ENCODE data around the gene KIF18B.

DNA sequence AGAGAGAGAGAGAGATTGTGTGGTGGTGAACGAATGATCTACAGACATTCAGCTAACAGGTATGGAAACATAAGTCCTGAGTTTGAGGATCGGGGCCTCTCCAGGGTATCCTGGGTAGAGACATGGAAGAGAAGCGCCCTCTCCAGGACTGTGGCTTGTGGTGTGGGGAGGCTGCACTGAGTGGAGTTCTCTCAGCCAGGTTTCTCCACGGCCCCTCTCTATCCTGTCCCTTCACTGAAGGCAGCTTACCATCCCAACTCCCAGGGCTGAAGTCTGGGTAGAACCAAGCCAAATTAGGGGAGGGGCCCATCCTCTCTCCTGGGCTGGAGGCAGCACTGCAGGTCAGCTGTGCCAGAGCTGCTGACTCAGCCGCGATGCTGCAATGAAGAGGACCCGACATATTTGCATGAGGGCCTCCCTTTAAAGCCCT is 14.4 kb upstream of the KIF18B start:
- TF ChIP-seq, protein P1, sequence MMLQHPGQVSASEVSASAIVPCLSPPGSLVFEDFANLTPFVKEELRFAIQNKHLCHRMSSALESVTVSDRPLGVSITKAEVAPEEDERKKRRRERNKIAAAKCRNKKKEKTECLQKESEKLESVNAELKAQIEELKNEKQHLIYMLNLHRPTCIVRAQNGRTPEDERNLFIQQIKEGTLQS (IDR thresholded peaks at IDR 0.05; ENCODE audit: insufficient read depth, low read depth, low read length) = no peak
- no peak for TF ChIP-seq CREB1 (IDR thresholded peaks at IDR 0.05)
- no peak for TF ChIP-seq EZH2 (IDR thresholded peaks at IDR 0.05; ENCODE audit: low read depth, low read length, severe bottlenecking)
- TF ChIP-seq CHD1 (IDR thresholded peaks at IDR 0.05; ENCODE audit: low read depth, low read length) = no peak
- no peak for TF ChIP-seq JUN (IDR thresholded peaks at IDR 0.05; ENCODE audit: low read depth, low read length)
- no peak for TF ChIP-seq YY1 (IDR thresholded peaks at IDR 0.05; ENCODE audit: low read depth, low read length)
- TF ChIP-seq TAF1 (IDR thresholded peaks at IDR 0.05; ENCODE audit: low read depth, low read length) = no peak
